GM18907 (cell line): ENCODE measurements around the gene SLC12A8.
A peak's percentile ranks its signal among the peaks of the same experiment; 100 is the strongest.

Experiments used
- ATAC-seq: cut with Tn5 transposase; IDR thresholded peaks from one replicate; pipeline ENCODE4 v1.9.1; 2021; ENCODE audit warnings: mild to moderate bottlenecking, moderate library complexity; ENCODE audit not compliant: unreplicated experiment

The SLC12A8 gene

GRCh38 chr3:125058529-125058928 is 154.0 kb downstream of the SLC12A8 start:
- ATAC-seq: no peak

- no peak for ATAC-seq
Measured at GRCh38 chr3:125057186-125057850, 155.2 kb downstream of the SLC12A8 start.

- ATAC-seq: peak; percentile 58
Measured at GRCh38 chr3:125055913-125056745, 156.4 kb downstream of the SLC12A8 start, which contains the start of gene HEG1. HEG1 (minus strand) TSS chr3:125055997; CDS start chr3:125055890, 107 bp downstream.

GRCh38 chr3:125055331-125055912 is 157.1 kb downstream of the SLC12A8 start:
- ATAC-seq: peak; percentile 23

GRCh38 chr3:125054449-125055329 is 157.9 kb downstream of the SLC12A8 start:
- ATAC-seq: peak; percentile 44

- no peak for ATAC-seq
Measured at GRCh38 chr3:125054062-125054448, 158.5 kb downstream of the SLC12A8 start.

- no peak for ATAC-seq
Measured at GRCh38 chr3:125053304-125053699, 159.2 kb downstream of the SLC12A8 start.

- ATAC-seq: no peak
Measured at GRCh38 chr3:125052624-125053303, 159.8 kb downstream of the SLC12A8 start.

- no peak for ATAC-seq
Measured at GRCh38 chr3:125051715-125052581, 160.6 kb downstream of the SLC12A8 start.

GRCh38 chr3:125051205-125051604 is 161.3 kb downstream of the SLC12A8 start:
- ATAC-seq: no peak

- no peak for ATAC-seq
Measured at GRCh38 chr3:125050488-125051090, 162.0 kb downstream of the SLC12A8 start.

GRCh38 chr3:125048282-125048681 is 164.3 kb downstream of the SLC12A8 start:
- ATAC-seq: no peak

GRCh38 chr3:125045965-125046364 is 166.6 kb downstream of the SLC12A8 start:
- ATAC-seq: no peak

- no peak for ATAC-seq
Measured at GRCh38 chr3:125045194-125045593, 167.4 kb downstream of the SLC12A8 start.

- ATAC-seq: no peak
Measured at GRCh38 chr3:125043599-125044151, 168.9 kb downstream of the SLC12A8 start.

- ATAC-seq: no peak
Measured at GRCh38 chr3:125042725-125043406, 169.7 kb downstream of the SLC12A8 start.

- no peak for ATAC-seq
Measured at GRCh38 chr3:125039131-125040100, 173.1 kb downstream of the SLC12A8 start.
